Measurements from ENCODE around the gene AP3B2.

GRCh38 chr15:82656641-82657266, 52.9 kb downstream of the AP3B2 start:
- TF ChIP-seq CTCF (optimal IDR thresholded peaks at IDR 0.05 in 1 of 3, IDR thresholded peaks at IDR 0.05 in 1 of 3, conservative IDR thresholded peaks at IDR 0.05 in 1 of 3; ENCODE audit: extremely low read depth in 1 of 3, insufficient read depth in 2 of 3, low read length in 3 of 3) (no peak), EZH2 (IDR thresholded peaks at IDR 0.05; ENCODE audit: low read length) (no peak)
